Stimulated activated CD4-positive, alpha-beta T cell treated with anti-CD3 and anti-CD28 coated beads, Interleukin-4, amount 100 ng/mL, for 24 hours (primary cell): ENCODE results near the gene PUS3.

Experiments used
- DNase-seq: peaks from one replicate; pipeline ENCODE4 v3.0.0-alpha.2; 2020

PUS3 gene, protein sequence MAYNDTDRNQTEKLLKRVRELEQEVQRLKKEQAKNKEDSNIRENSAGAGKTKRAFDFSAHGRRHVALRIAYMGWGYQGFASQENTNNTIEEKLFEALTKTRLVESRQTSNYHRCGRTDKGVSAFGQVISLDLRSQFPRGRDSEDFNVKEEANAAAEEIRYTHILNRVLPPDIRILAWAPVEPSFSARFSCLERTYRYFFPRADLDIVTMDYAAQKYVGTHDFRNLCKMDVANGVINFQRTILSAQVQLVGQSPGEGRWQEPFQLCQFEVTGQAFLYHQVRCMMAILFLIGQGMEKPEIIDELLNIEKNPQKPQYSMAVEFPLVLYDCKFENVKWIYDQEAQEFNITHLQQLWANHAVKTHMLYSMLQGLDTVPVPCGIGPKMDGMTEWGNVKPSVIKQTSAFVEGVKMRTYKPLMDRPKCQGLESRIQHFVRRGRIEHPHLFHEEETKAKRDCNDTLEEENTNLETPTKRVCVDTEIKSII

DNA sequence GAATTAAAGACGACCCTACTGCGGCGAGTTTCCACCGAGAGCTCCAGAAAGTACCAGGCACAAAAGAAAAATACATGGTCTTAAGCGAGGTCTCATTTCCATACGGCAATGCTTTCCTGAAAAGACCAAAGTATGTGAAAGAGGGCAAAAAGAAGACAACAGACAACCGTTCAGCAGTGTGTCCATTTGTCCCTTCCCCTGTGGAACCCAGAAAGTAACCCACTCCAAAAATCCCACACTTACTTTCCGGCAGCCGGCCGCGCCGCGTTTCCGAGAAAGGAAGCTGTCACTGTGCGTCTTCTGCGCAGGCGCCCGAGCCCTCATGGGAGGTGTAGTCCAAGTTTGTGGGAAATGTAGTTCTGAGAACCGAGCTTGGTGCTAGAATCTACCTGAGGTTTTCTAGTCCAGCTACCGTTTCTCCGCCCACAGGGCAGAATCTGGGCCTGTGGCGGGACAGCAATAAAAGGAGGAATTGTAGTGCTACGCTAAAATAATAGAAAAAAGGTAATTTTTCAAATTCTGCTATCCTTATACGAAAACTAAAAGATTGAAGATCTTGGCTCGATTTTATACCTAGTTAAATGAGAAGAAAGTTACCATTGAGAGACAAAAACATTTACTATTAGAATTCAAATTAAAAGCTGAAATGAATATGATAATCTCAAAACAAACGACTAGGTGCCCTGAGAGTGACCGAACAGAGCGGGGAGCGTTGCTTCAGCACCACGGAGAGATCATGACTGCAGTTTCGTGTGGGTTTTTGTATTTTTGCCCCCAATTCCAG is at the start of gene PUS3:
Gene PUS3, minus strand, starts transcription at position 280 of the 784 bp plus-strand sequence. CDS start 6,922 bp downstream, outside the sequence.
- DNase-seq: peak; percentile 91

DNA sequence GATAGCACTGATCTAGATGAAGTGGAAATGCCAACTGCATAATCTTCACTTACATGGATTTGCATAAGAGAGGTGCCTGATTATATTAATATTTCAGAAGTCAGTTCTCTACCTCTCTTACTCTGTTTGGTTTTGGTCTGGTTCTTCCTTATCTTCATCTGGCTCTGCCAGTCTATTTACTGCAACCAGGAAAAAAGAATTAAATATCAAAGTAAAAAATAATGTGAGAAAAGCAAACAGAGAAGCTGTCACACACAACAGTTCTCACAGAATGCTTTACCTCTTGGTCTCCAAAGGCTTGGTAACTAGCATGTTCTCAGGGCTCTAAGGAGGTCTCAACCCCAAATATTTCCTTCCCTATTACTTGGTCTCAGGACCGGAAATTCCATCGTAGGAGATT is 49.6 kb upstream of the PUS3 start:
- no peak for DNase-seq

DNA sequence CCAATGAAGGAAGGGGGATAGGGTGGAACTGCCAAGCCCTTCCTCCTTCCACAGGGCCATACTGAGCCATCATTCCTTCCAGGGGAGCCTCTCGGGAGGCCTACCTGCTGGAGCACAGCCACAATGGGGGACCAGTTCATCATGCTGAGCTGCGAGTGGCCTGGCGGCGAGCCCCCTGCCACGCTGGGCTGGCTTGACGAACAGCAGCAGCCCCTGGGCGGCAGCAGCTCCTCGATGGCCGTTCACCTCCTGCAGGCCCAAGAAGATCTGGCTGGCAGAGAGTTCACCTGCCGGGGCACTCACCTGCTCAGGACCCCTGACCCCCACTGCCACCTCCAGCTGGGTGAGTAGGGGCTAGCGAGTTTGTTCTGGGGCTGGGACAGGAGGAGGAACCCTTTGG is 48.7 kb upstream of the PUS3 start:
- DNase-seq: no peak

DNA sequence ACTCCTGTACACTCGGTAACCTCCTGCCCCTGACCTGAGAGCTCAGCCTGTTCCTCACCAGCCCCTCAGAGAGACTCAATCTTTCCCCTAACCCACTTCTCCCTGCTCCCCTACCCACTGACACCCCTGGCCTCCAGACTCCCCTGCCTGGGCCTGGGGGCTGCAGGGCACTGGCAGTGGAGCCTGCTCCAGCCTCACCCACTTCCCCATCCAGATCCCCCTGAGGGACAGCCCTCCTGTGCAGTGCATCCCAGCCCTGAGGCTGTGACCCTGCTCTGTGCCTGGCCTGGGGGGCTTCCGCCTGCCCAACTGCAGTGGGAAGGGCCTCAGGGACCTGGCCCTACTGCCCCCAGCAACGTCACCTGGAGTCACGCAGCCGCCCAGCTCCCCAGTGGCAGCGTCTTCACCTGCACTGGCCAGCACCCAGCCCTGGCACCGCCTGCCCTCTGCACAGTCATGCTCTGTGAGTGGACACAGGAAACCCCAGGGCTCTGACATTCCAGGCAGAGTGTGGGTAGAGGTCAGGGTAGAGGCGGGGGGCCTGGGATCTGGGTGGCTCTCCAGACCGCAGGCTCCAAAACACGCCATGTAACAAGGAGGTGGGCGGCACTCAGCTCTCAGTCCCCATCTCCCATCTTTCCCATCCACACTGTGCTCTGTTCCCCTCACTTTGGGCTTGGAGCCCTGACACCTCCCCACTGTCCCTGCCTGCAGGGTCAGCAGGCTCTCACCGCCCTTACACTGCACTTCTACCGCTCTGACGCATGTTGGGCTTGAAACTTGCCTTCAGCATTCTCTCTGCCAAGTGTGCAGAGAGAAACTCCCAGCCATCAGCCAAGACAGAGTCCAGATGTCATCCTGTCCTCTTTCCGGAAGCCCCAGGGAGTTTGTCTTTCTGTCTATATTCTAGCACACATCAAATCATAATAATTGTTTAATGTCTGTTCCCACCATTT is 48.0 kb upstream of the PUS3 start:
- DNase-seq: no peak

DNA sequence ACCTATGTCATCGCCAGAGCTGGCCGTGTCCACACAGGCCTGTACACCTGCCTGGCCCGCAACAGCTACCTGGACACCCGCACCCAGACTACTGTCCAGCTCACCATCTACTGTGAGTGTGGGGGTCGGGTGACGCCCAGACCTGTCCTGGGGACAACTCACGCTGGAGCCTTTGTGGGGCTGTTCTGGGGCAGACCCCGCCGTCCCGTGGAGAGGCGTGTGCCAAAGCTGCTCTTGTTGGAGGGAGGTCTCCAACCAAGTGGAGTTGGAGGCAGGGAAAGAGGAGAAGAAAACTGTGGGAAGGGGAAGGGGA is 47.1 kb upstream of the PUS3 start:
- no peak for DNase-seq

DNA sequence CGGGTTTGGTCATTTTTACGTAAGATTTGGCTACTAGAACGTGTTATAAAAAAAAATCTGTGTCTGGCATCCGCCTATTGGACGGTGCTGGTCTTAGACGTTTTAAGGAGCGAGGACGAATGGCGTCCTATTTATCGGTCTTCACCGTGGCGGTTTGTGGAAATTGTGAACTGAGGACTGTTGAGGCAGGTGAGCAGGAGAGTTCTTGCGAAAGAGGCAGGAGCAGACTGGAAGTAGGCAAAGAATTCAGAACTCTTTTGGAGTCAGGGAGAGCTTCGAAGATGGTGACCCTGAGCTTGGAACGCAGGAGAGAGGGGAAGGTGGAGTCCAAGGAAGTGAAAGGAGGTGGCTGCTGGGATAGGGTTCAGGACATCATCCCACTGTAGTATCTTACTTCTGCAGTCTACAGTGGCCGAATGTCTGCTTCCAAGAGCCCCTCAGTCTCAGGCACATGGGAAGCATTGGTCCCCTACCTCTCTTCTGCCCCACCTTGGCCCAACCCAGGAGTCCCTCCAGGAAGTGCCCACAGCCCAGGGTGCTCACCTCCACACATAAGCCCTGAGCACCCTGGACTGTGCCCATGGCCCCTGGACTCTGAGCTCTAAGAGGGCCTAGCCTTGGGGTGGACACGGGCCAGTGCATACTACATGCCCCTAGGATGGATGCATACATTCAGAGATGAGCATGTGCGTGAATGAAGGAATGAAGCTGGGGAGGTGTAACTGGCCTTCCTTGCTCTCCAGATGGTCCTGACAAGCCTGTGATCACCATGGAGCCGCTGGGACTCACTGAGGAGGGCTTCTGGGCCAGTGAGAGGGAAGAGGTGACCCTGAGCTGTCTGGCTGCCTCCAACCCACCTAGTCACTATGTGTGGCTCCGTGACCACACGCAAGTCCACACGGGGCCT is 46.5 kb upstream of the PUS3 start:
- no peak for DNase-seq

DNA sequence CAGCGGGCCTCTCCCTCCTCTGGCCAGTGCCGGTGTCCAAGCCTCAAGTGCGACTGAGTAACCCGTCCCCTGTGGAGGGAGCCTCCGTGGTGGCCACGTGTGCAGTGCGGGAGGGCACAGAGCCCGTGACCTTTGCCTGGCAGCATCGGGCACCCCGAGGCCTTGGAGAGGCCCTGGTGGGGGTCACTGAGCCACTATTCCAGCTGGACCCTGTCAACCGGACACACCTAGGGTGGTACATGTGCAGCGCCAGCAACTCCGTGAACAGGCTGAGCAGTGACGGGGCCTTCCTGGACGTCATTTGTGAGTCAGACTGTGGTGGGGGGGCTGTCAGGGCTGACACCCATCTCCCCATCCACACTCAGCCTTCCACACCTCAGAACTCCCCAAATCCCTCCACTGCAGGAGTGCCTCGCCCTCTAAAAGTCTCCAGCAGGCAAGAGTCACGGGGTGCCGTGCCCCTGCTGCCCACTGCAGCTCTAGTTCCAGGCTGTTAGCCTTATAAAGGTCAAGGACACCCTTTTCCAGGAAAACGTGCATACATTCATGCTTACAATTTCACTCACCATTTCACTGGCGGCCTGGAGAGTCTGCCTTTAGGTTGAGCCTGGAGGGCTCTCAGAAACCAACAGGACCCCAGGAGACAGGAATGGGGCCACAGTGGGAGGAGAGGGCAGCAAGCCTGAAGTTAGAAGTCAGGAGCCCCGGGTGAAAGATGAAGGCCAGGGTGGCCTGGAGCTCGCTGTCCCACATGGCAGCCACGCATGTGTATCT is 45.5 kb upstream of the PUS3 start:
- DNase-seq: no peak

DNA sequence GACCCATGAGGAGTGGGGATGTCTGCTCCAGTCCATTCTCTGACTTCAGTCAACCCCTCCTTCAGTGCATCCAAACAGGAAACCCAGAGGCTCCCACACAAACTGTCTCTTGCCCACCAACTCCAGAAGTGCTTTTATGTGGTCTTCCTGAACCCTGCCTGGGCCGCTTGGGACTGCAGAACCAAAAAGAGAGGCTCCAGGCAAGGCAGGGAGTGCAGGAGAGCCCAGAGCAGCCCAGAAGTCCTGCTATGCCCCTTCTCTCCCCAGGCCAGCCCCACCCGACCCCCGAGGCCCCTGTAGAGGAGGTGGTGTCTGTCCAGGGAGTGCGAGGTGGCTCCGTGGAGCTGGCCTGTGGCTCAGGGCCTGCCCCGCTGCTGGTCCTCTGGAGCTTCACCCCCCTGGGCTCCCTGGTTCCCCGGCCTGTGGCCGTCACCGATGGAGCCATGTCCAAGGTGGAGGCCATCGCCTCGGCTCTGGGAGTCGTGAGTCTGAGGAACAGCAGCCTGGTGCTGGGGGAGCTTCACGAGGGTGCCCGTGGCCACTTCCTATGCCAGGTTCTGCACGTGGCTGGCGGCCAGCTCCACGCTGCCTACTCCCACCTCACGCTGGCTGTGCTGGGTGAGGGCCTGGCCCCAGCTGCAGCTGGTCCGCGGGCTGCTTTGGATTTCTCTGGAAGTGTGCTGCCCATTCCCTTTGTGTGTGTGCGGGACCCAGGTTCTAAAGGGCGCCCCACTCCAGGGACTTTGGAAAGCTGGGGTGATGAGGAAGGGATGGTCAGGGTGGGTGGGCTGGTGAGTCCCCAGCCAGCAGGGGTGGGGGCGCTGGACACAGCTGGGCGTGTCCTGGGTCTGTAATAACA is 44.6 kb upstream of the PUS3 start:
- no peak for DNase-seq

DNA sequence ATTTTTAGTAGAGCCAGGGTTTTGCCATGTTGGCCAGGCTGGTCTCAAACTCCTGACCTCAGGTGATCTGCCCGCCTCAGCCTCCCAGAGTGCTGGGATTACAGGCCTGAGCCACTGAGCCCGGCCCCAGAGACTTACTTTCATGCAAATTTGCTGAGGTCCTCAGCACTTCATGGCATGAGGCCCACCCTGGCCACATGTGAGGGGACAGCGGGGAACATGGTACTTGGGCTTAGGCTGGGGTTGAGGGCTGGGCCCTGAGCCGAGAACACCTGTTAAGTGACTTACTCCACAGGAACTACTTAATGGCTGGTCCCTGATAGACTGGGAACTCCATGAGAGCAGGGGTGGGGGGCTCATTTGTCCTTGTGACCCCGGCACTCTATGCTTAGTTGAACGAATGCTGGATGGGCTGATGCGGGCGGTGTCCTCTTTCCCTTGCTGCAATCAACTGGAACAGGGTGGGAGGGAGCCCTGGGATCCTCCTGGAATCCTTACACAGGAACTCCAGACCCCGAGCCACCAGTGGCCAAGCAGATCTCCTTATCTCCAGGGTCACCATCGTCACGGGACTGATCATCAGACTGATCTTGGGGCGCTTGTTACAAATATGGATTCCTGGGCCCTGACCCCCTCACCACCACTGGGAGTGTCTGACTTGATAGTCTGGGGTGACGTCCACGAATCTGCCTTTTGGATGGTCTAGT is 43.9 kb upstream of the PUS3 start:
- DNase-seq: no peak

DNA sequence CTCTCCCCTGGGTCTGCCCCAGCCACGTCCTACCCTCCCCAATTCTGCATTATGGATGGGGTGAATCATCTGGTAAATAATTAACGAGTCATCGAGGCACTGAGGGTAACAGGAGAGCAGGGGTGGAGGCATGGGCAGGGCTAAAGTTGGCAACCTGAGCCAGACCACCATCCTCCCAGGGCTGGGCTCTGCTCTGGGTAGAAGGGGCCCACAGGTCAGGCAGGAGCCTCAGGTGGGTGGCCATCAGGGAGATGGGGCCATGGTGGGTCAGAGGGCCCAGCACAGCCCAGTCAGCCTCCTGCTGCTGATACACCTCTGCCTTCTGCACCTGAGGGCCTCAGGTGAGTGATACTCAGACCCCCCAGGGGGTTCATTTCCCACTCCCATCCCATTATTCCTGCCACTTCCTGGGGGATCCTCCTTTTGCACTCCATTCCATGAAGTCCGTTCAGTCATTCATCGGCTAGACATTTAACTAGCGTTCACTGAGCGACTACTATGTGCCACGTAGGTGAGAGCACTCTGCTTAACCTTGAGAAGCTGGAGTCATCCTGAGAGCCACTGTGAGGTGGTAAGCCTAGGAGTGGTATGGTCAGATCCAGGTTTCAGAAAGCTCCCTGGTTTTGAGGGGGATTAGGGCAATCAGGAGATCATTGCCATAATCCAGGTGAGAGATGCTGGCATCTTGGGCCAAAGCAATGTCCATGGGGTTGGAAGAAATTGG is 43.0 kb upstream of the PUS3 start, which contains the start of gene VSIG10L2:
Gene VSIG10L2, plus strand, starts transcription at position 248 of the 724 bp plus-strand sequence. Its CDS starts 12 bp downstream, at position 260.
- no peak for DNase-seq

DNA sequence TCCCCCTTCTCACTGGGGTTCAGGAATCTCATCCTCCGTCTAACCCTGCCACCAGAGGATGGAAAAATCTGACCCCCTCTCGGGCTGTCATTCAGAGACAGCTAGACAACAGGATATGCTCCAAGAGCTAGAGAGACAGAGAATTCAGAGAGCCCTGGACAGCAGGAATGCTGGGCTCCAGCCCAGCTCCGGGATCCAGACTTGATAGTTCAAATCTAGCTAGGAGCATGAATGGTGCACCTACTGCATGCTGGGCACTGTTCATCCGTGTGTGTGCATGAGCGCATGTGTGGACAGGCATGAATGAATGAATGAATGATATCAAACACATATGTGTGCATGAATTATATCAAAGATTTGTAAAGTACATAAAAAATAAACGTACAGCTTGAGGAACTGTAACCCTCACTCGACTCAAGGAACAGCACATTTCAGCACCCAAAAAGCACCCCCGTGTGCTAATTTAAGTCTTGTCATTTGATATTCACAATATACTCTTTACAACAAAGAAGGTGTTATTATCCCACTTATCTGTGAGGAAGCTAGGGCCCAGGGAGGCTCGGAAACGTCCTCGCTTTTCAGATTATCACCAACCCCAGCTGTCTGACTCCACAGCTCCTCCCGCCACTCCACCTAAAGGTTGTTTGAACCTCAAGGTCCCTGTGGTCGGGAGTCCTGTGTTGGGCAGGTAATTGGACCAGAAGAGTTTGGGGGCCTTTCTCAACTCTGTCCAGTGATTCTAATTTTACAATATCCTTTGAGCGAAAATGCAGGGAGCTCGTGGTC is 42.2 kb upstream of the PUS3 start:
- DNase-seq: no peak

DNA sequence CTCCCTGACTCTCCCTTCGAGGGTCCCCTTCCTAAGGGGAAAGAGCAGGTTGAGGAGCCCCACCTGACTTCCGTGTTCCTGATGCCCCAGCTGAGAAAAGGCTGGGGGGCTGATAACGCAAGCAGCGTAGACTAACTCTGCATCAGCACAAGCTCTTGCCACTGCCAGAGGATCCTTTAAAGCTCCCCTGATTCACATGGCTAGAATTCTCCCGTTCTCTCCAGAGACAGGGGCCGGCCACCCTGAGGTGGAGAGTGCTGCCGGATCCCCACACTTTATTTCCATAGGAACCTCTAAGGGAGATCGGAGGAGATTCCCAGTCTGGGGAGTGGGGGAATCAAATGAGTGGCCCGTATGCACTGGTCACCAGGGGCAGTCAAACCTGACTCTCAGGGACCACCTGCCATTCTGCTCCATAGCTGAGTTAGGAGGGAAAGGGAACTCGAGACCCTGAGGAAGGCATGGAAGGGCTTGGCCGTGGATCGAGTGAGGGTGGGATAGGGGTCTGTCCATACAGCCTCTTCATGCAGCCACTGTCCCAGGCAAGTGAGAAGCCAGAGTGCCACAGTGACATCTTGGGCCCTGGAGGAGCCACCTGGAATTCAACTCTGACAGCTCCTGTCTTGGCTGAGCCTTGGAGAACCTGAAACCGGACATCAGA is 41.5 kb upstream of the PUS3 start:
- DNase-seq: no peak

DNA sequence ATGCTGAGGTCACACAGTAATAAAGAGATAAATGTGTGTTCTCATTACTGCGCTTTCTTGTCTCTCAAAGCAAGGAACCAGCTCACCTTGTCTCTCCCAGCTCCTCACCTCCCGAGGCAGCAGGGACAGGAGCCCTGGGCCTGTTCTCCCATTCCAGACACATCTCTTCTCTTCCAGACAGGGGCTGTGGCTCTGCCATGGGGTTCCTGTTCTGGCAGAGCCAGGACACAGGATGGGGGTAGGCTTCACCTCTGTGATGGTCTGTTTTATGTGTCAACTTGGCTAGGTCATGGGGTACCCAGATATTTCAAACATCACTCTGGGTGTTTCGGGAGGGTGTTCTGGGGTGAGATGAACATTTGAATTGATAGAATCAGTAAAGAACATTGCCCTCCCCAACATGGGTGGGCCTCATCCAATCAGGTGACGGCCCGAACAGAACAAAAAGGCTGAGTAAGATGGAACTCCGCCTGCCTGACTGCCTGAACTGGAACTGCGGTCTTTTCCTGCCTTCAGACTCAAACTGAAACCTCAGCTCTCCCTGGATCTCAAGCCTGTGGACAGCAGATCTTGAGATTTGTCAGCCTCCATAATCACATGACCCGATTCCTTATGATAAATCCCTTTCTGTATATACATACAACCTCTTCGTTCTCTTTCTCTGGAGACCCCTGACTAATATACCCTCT is 40.8 kb upstream of the PUS3 start:
- DNase-seq: no peak

DNA sequence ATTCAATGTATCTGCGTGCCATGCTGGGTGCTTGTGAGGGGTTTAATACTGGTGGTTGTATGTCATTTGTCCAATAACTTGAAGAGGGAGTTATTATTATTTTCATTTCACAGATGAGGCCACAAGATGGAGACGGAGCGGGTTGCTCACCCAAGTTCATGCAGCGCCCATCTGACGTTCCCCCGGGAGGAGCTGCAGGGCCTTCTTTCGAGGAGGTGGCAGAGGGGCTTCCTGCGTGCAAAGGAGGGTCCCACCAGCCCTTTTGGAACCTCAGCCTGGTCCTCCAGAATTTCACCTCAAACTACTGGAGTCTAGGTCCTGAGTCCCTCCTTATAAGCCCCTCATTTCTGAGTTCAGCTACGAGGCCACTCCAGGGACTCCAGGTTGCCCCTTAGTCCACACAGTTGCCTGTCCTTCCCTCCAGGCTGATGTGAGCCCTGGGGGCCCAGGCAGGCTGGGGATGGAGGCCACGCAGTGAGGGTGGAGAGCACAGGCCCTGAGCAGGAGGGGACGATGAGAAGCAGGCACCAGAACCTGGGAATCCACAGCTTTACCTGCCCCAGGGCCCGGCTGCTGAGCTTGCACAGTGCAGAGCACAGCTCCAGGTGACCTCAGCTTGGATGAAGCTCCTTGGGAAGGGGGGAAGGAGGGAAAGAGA is 39.9 kb upstream of the PUS3 start:
- DNase-seq: no peak

DNA sequence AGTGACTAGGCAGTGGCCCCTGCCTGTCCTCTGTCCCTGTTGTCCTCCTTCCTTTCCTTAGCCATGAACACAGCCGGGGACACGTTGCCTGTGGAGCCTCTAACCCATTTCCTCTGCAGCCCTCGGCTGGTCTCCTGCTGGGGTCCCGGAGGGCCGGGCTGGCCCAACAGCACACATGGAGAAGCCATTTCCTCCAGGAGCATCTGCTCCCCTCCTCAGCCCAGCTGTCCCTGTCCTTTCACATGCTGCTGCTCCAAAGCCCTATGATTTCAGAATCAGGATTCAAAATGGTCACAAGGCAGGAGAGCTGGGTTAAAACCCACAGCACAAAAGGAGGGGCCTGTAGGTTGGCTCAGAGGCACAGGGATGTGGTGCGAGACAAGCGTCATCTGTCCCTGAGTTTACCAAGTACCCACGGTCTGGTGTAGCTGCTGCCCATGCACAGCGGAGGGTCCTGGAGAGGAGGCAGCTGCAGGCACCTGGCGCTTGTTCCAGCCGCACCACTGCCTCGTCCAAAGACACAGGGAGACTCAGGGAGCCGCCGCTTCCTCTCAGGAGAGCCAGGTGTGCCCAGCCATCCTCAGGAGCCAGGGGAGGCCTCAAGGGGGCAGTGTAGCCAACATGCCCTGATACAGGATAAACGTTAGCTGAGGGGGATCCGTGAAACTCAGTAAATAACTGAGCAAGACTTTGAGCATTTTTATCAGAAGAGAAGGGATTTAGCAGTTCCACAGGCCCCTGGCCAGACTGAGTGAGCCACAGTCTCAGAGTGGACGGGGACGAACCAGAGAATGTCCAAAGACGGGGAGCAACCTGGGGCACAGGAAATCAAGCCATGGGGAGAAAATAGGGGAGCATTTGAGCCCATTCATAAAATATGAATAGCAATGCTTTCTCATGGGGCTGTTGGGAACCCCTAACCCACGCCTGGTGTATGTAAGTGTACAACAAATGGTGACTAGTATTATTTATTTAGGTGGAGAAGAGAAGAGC is 38.9 kb upstream of the PUS3 start:
- peak; percentile 54 for DNase-seq
